ENCODE results near the gene UBA52. TPM values are rescaled to one million over a fixed set of nuclear protein-coding genes. Genes with fewer than 3 reads are reported as not detected.

UBA52 gene
- total RNA-seq, 1 experiment from 2014 or later: 1,361 TPM

GRCh38 chr19:18541992-18542940 lies 29.4 kb upstream of the UBA52 start:
- H3K27me3 Mint-ChIP-seq (ENCODE audit: low read depth): no peaks in the 10 kb centered on the region
- no peak for DNase-seq (ENCODE audit: low spot score)
- POLR2A ChIA-PET: interaction anchor here (1.0 kb wide), 1 partner anchor 20 kb away, joined by 3 read pairs; no protein-coding TSS in a partner anchor
- H3K4me1 Mint-ChIP-seq: peaks cover 16% of the 10 kb centered on the region
- TF ChIP-seq ZNF416 (CRISPR knock-in tag; IDR thresholded peaks at IDR 0.05) (no peak), CREM (CRISPR knock-in tag; IDR thresholded peaks at IDR 0.05) (no peak), ELF4 (CRISPR knock-in tag; IDR thresholded peaks at IDR 0.05; ENCODE audit: low read depth) (no peak), NFE2L1 (CRISPR knock-in tag; IDR thresholded peaks at IDR 0.05) (no peak), ZNF425 (CRISPR knock-in tag; conservative IDR thresholded peaks at IDR 0.05) (no peak)
- H3K4me3 Mint-ChIP-seq: peak overlapping the region; percentile 84
- peak overlapping the region; percentile 65 for H3K27ac Mint-ChIP-seq
- CTCF ChIA-PET: interaction anchor here (1.0 to 1.2 kb wide), 3 partner anchors 22 to 52 kb away, joined by 3 to 4 read pairs (median 3); partner anchors contain the start of gene UBA52
- peaks cover 27% of the 10 kb centered on the region for H3K36me3 Mint-ChIP-seq
- ATAC-seq: peak; percentile 4; the same call in 1 of the 2 replicates
- H3K9me3 Mint-ChIP-seq: no peaks in the 10 kb centered on the region

- CTCF ChIA-PET: interaction anchor here (1.1 to 1.4 kb wide), 8 partner anchors 14 to 76 kb away, joined by 3 to 7 read pairs (median 4); partner anchors contain the start of gene KXD1
- ATAC-seq (peak; percentile 96), DNase-seq (ENCODE audit: low spot score) (peak; percentile 97)
- no peaks in the 10 kb centered on the region for H3K9me3 Mint-ChIP-seq
- no peaks in the 10 kb centered on the region for H3K27me3 Mint-ChIP-seq (ENCODE audit: low read depth)
- peaks cover 20% of the 10 kb centered on the region for H3K36me3 Mint-ChIP-seq
- peak within 1 kb of the TSS; percentile 90 for H3K27ac Mint-ChIP-seq
- POLR2A ChIA-PET: interaction anchor here (2.0 kb wide), 1 partner anchor 14 kb away, joined by 8 read pairs; the partner anchor contains the start of gene KXD1
- peaks cover 16% of the 10 kb centered on the region for H3K4me1 Mint-ChIP-seq
- H3K4me3 Mint-ChIP-seq: peak within 1 kb of the TSS; percentile 84
- TF ChIP-seq E2F4 (CRISPR knock-in tag; IDR thresholded peaks at IDR 0.05; ENCODE audit: borderline replicate concordance, low read depth) (no peak), IRF1 (CRISPR knock-in tag; IDR thresholded peaks at IDR 0.05) (no peak), NFYB (CRISPR knock-in tag; conservative IDR thresholded peaks at IDR 0.05; ENCODE audit: low read depth) (peak; percentile 93), TEAD1 (CRISPR knock-in tag; IDR thresholded peaks at IDR 0.05) (no peak), ARID4B (CRISPR knock-in tag; IDR thresholded peaks at IDR 0.05; ENCODE audit: borderline replicate concordance) (no peak), SP1 (CRISPR knock-in tag; conservative IDR thresholded peaks at IDR 0.05) (peak; percentile 93), ESRRA (CRISPR knock-in tag; IDR thresholded peaks at IDR 0.05; ENCODE audit: borderline replicate concordance) (no peak), FOXP1 (CRISPR knock-in tag; IDR thresholded peaks at IDR 0.05; ENCODE audit: borderline replicate concordance) (no peak), MXD4 (CRISPR knock-in tag; IDR thresholded peaks at IDR 0.05; ENCODE audit: borderline replicate concordance) (no peak), USF1 (CRISPR knock-in tag; IDR thresholded peaks at IDR 0.05) (no peak), HMGXB4 (CRISPR knock-in tag; IDR thresholded peaks at IDR 0.05) (no peak), MAX (CRISPR knock-in tag; IDR thresholded peaks at IDR 0.05) (no peak), ZNF219 (CRISPR knock-in tag; IDR thresholded peaks at IDR 0.05; ENCODE audit: borderline replicate concordance) (no peak), ELF4 (CRISPR knock-in tag; IDR thresholded peaks at IDR 0.05; ENCODE audit: low read depth) (no peak)
These were observed 28.5 kb upstream of the UBA52 start, which contains the start of gene FKBP8 for GRCh38 chr19:18542941-18543813. TSS of gene FKBP8 (minus strand) at chr19:18543573. CDS start at chr19:18541970, 1,603 bp downstream.

Measured in WTC11 (cell line).